ENCODE measurements around the gene SLC17A1.
"Not testable (repeated sequence)": the region's sequence is repeated elsewhere in the genome, so short reads cannot be mapped to it uniquely, and the experiment has no call there.

SLC17A1 gene

GRCh38 chr6:25754535-25754934, 77.3 kb downstream of the SLC17A1 start, which contains the start of gene SLC17A4:
Gene SLC17A4 (plus strand): TSS chr6:25754742. CDS start chr6:25761963, 7,221 bp downstream.
- no peak for DNase-seq

- DNase-seq: no peak
Observed at GRCh38 chr6:25753079-25753478, 78.8 kb downstream of the SLC17A1 start.

GRCh38 chr6:25750906-25751305, 80.9 kb downstream of the SLC17A1 start:
- DNase-seq: no peak

DNA sequence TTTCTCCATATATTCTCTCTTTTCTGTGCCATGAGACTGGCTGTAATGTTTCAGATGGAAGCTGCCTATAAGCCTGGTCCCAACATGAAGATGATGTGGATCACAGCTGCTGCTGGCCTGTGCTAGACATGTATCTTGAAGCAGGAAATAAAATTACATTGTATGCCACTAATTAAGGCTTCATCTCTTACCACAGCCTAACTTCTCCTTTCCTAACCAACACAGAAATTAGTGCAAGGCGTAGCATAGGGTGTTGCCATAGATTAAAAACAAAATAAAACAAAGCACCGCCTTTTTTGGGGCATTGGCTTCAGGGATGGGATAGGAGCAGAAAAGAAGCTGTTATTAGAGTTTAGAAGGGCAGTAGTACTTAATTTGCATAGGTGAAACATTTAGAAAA, 82.0 kb downstream of the SLC17A1 start:
- no peak for DNase-seq

GRCh38 chr6:25748601-25749517, 83.0 kb downstream of the SLC17A1 start:
- DNase-seq: not testable (repeated sequence)

- no peak for DNase-seq
Observed at GRCh38 chr6:25748049-25748448, 83.8 kb downstream of the SLC17A1 start.

- DNase-seq: no peak
Observed at GRCh38 chr6:25747477-25747876, 84.4 kb downstream of the SLC17A1 start.

DNA sequence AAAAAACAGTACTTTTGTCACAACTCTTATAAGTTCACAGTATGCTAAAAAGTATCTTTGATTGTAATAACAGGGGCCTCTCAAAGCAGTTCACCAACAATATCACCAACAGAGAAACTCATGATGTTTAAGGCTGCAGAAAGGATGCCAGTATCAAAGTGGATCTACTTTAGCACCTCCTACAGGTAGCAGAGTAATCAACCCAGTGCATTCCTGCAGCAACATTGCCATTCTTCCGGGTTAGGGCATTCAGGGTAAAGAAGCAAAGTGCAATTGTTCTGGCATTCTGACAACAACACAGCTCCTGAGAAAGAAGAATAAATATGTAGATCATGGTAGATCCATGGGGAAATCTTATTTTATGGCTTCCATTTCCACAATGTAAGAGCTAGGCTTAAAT, 84.9 kb downstream of the SLC17A1 start:
- no peak for DNase-seq

GRCh38 chr6:25745836-25746235, 86.0 kb downstream of the SLC17A1 start:
- DNase-seq: no peak

- no peak for DNase-seq
Observed at GRCh38 chr6:25743868-25744267, 88.0 kb downstream of the SLC17A1 start.

DNA sequence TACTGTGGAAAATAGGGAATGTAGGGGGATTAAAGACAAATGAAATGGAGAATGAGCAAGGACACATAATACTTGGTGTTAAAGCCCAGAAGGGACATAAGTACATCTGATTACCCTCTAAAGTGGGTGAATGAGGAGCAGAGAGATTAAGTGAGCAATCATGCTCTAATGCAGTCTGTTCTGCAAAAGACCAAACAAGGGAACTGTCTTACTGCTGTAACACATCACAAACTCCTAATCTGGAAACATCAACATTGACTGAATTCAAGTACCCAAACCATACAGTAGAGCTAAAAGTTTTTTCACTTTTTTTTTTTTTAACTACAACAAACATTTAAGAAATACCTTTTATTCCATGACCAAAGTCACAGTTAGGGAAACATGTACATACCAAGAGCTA, 96.6 kb downstream of the SLC17A1 start:
- no peak for DNase-seq

Measured in midbrain (tissue), 1 donor.